HEK293T (cell line): ENCODE measurements around the gene TCOF1.

Experiments used
- CTCF ChIA-PET: fragments of 350-600 bp; formaldehyde crosslinking; extraction: SDS; loops from one replicate; lab custom pipeline; 2021; ENCODE audit warnings: antibody characterized with exemption, inconsistent platforms; lab: Yijun Ruan, JAX
- POLR2A ChIA-PET: fragments of 350-600 bp; formaldehyde crosslinking; extraction: SDS; loops from one replicate; lab custom pipeline; 2020; ENCODE audit warnings: antibody characterized with exemption, inconsistent platforms; lab: Yijun Ruan, JAX
- DNase-seq: peaks from one replicate; pipeline ENCODE4 v3.0.0; 2012; ENCODE audit warnings: mixed read lengths; ENCODE audit errors: extremely low spot score
- ARNT ChIP-seq: fragments of 450-650 bp; IDR thresholded peaks from 2 replicates; pipeline ENCODE4 v1.6.1; 2017; ENCODE audit warnings: mild to moderate bottlenecking
- BHLHE40 ChIP-seq: fragments of 450-650 bp; IDR thresholded peaks from 2 replicates; pipeline ENCODE4 v1.6.1; 2016; ENCODE audit warnings: mild to moderate bottlenecking, moderate library complexity, borderline replicate concordance
- CTBP1 ChIP-seq: fragments of 450-650 bp; IDR thresholded peaks from 2 replicates; pipeline ENCODE4 v1.6.1; 2016; ENCODE audit warnings: borderline replicate concordance
- ELF4 ChIP-seq: fragments of 450-650 bp; IDR thresholded peaks from 2 replicates; pipeline ENCODE4 v1.6.1; 2017; ENCODE audit warnings: antibody characterized with exemption
- FOXA1 ChIP-seq: fragments of 450-650 bp; IDR thresholded peaks from 2 replicates; pipeline ENCODE4 v1.6.1; 2016; ENCODE audit warnings: mild to moderate bottlenecking
- FOXK2 ChIP-seq: fragments of 450-650 bp; IDR thresholded peaks from 2 replicates; pipeline ENCODE4 v1.6.1; 2016; ENCODE audit warnings: mild to moderate bottlenecking
- FOXM1 ChIP-seq: fragments of 450-650 bp; IDR thresholded peaks from 2 replicates; pipeline ENCODE4 v1.6.1; 2017; ENCODE audit warnings: mild to moderate bottlenecking, borderline replicate concordance
- HDGF ChIP-seq: fragments of 450-650 bp; IDR thresholded peaks from 2 replicates; pipeline ENCODE4 v1.6.1; 2017; ENCODE audit warnings: antibody characterized with exemption, borderline replicate concordance
- L3MBTL2 ChIP-seq: fragments of 450-650 bp; conservative IDR thresholded peaks from 2 replicates; pipeline ENCODE4 v1.6.1; 2016; ENCODE audit warnings: mild to moderate bottlenecking
- LEF1 ChIP-seq: fragments of 450-650 bp; IDR thresholded peaks from 2 replicates; pipeline ENCODE4 v1.6.1; 2017; ENCODE audit warnings: mild to moderate bottlenecking, borderline replicate concordance
- NFRKB ChIP-seq: fragments of 450-650 bp; IDR thresholded peaks from 2 replicates; pipeline ENCODE4 v1.6.1; 2016; ENCODE audit warnings: mild to moderate bottlenecking, moderate library complexity
- PKNOX1 ChIP-seq: fragments of 450-650 bp; IDR thresholded peaks from 2 replicates; pipeline ENCODE4 v1.6.1; 2016
- SP1 ChIP-seq: fragments of 450-650 bp; IDR thresholded peaks from 2 replicates; pipeline ENCODE4 v1.6.1; 2017
- SUZ12 ChIP-seq: fragments of 450-650 bp; IDR thresholded peaks from 2 replicates; pipeline ENCODE4 v1.6.1; 2016; ENCODE audit warnings: mild to moderate bottlenecking
- TARDBP ChIP-seq: fragments of 450-650 bp; IDR thresholded peaks from 2 replicates; pipeline ENCODE4 v1.6.1; 2016
- ZNF384 ChIP-seq: fragments of 450-650 bp; IDR thresholded peaks from 2 replicates; pipeline ENCODE4 v1.6.1; 2016

TCOF1 gene

GRCh38 chr5:150399524-150400211 lies 42.2 kb downstream of the TCOF1 start:
- DNase-seq, result no peak
- CTCF ChIA-PET, result interaction anchor here (1.2 kb wide), 1 partner anchor 11 kb away, joined by 6 read pairs; no protein-coding TSS in a partner anchor
- no peak for TF ChIP-seq ELF4
- TF ChIP-seq SUZ12, result no peak
- no peak for TF ChIP-seq LEF1
- TF ChIP-seq FOXM1, result no peak
- TF ChIP-seq FOXA1, result no peak
- no peak for TF ChIP-seq NFRKB
- no peak for TF ChIP-seq FOXK2
- TF ChIP-seq ARNT, result no peak
- TF ChIP-seq L3MBTL2, result no peak
- no peak for TF ChIP-seq SP1
- no peak for TF ChIP-seq CTBP1
- no peak for TF ChIP-seq ZNF384
- no peak for TF ChIP-seq PKNOX1
- no peak for TF ChIP-seq HDGF
- TF ChIP-seq TARDBP, result no peak
- no peak for TF ChIP-seq BHLHE40
- POLR2A ChIA-PET, result interaction anchor here (0.6 kb wide), 1 partner anchor 18 kb away, joined by 3 read pairs; no protein-coding TSS in a partner anchor

- ChIA-PET POLR2A (interaction anchor here (0.6 kb wide), 1 partner anchor 19 kb away, joined by 3 read pairs; no protein-coding TSS in a partner anchor), CTCF (no interaction called here)
- TF ChIP-seq FOXK2 (no peak), NFRKB (no peak), L3MBTL2 (no peak), ELF4 (no peak), SP1 (no peak)
- DNase-seq, result no peak
Observed at GRCh38 chr5:150400316-150401075, 43.0 kb downstream of the TCOF1 start.

- CTCF ChIA-PET, result no interaction called here
- POLR2A ChIA-PET, result no interaction called here
Observed at GRCh38 chr5:150401076-150401375, 43.5 kb downstream of the TCOF1 start.

GRCh38 chr5:150401376-150402228 lies 44.1 kb downstream of the TCOF1 start:
- no peak for DNase-seq
- ChIA-PET POLR2A (no interaction called here), CTCF (no interaction called here)
- TF ChIP-seq ARNT (no peak), CTBP1 (no peak), HDGF (no peak), PKNOX1 (no peak), BHLHE40 (no peak), FOXK2 (no peak)

More at GRCh38 chr5:150401076-150401375, 43.5 kb downstream of the TCOF1 start:
- no peak for DNase-seq
- no peak for TF ChIP-seq ELF4

GRCh38 chr5:150402229-150402773 lies 44.8 kb downstream of the TCOF1 start:
- TF ChIP-seq NFRKB (no peak), SP1 (no peak), SUZ12 (no peak), FOXM1 (no peak), CTBP1 (no peak), L3MBTL2 (no peak), FOXK2 (no peak), ELF4 (no peak), ARNT (no peak), PKNOX1 (no peak), LEF1 (no peak), HDGF (no peak), BHLHE40 (no peak), FOXA1 (no peak)
- ChIA-PET CTCF (no interaction called here), POLR2A (no interaction called here)
- DNase-seq, result no peak

- POLR2A ChIA-PET, result no interaction called here
- no peak for TF ChIP-seq HDGF
- no peak for TF ChIP-seq SUZ12
- no peak for DNase-seq
- CTCF ChIA-PET, result no interaction called here
Observed at GRCh38 chr5:150402901-150403342, 45.4 kb downstream of the TCOF1 start.
